Activated CD8-positive, alpha-beta memory T cell treated with anti-CD3 and anti-CD28 coated beads for 1 hour (primary cell): Measurements from ENCODE around the gene AK8.

ENCODE experiments used
- DNase-seq, 2 donors: peaks; one replicate each; pipeline ENCODE4 v3.0.0-alpha.2; 2020; ENCODE audit warnings: low read depth in 1 of 2; ENCODE audit errors: extremely low read depth in 1 of 2

The AK8 gene

DNA sequence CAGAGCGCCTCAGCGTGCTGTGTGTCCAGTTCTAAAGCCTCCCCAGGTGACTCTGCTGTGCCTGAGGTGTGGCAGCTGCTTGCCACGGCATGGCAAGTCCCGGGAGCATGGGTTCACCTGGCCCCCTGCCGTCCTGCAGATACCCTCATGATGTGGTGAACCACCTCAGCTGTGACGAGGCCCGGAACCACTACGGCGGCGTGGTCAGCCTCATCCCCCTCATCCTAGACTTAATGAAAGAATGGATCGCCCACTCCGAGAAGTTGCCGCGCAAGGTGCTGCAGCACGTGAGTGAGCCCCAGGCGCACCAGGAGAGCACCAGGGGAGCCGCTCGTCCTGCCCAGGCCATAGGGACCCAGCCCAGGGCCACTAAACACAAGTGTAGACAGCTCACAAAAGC is 10.1 kb upstream of the AK8 start:
- DNase-seq, result no peak

DNA sequence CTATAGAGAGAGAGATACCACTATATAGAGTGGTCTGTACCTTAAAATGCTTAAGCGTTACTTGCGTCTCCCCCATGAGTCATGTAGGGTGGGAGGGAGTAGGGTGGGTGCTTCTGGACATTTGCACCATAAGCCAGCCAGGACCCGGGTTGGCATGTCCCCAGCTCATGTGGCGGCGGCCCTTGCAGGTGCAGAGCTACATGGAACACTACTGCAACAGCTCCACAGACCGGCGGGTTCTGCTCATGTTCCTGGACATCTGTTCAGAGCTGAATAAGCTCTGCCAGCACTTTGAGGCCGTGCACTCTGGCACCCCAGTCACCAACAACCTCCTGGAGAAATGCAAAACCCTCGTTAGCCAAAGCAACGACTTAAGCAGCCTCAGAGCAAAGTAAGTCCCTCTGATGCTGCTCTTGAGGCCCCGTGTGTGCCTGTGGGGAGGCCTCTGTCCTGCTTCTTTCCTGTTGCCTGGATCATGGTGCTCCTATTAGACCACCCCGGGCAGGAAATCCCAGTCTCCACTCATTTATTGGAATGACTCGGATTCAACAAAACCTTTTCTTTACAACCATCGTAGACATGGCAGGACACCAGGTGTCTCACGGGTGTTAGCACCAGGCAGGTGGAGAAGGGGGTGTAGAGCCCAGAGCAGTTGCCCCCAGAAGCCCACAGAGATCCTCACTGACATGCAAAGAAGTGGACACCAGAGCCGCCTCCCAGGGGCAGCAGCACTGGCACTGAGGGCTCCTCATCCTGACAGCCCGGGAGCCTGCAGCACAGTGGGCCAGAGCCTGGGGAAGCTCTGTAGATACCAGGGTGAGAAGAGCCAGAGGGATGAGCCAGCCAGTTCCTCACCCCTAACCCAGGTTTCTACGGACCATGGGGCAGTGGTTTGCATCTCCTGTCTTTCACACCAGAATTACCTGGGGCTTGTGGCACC is 9.4 kb upstream of the AK8 start:
- DNase-seq, result no peak

DNA sequence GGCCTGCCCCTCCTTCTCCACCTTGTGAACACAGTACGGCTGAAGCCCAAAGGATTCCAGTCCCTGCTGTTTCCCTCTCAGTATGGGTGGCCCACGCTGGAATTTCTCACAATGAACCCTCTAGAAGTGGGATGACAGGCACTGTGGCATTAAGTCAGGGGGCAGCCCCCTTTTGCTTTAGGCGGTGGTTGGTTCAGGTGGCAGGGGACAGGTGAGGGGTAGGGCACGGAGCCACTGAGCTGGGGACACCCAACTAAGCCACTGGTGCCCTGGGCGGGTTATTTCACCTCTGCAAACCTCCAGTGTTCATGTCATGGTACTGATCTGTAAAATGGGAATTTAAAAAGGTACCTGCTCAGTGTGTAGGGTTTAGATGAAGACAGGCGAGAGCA is 8.2 kb upstream of the AK8 start:
- DNase-seq, result no peak

DNA sequence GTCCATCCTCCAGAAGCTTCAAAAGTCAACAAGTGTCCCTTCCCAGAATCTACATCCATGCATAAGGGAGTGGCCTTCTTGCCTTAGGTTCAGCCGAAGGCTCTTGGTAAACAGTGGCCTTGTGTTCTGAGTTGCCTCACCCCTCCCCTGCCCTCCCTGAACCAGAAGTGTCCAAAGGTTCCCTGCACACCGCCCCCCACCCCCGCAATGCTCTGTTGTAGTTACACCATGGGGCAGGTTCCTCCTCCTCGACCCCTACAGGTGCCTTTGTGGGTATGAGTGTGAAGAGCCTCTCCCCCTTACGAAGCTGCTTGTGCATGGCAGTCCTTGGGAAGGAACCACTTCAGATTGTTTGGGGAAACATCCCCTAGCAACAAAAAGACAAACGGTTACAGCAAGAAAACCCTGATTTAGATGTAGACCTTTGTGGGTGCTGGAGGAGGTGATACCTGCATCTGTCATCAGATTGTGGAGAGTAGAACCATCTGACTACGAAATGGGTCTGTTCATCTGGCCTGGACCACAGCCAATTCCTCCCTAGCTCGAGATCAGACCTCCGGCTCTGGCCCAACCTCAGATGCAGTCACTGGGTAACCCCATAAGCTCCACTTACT is 7.7 kb upstream of the AK8 start:
- no peak for DNase-seq

DNA sequence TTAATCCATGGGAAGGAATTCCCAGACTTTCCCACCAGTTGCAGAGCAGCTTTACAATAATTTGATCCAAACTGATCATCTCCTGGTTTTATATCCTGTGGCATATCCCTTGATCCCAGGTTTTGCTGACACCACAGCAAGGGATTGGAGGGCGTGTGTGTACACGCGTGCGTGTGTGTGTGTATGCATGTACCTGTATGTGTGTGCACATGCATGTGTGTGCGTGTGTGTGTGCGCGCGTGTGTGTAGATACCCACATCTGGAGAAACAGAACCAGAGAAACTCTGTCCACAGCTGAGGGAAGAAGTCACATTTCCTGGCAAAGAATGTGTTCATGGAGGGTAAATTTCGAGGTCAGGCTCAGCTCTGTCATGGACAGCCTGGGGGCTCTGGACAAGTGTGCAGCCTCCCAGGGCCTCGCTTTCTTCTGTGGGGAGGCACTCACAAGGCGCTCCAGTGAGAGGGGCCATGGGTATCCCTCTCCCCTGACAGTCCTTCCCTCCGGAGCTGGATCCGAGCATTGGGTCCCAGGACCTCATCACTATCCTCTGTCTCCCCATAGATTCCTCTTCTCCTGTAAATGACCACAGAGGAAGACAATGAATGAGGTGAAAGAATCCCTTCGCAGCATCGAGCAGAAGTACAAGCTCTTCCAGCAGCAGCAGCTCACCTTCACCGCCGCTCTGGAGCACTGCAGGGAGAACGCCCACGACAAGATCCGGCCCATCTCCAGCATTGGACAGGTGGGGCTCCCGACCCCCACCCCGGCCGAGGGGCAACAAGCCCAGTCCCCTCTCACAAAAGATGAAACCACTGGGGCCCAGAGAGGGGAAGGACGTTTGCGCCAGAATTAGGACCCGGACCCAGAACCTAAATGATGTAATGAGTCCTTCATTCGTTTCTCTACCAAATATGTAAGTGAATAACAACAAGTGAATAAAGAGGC is 5.5 kb upstream of the AK8 start:
- no peak for DNase-seq

DNA sequence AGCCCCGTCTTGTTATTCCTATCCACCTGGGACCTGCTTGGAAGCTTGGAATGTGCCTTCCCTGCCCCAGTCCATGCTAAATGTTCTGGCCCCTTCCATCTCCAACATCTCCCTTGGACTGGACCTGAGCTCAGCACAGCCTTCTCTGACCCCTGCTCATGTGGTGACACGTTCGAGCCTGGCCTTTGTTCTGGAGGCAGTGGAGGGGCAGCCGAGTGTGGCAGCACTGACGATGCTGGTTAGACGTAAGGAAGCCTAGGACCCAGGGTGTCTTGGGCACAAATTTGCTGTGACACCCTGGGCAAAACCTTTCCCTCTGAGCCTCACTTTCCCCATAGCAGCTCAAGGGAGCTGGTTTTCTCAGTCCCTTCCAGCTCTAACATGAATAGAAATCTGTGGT is 4.5 kb upstream of the AK8 start:
- no peak for DNase-seq

DNA sequence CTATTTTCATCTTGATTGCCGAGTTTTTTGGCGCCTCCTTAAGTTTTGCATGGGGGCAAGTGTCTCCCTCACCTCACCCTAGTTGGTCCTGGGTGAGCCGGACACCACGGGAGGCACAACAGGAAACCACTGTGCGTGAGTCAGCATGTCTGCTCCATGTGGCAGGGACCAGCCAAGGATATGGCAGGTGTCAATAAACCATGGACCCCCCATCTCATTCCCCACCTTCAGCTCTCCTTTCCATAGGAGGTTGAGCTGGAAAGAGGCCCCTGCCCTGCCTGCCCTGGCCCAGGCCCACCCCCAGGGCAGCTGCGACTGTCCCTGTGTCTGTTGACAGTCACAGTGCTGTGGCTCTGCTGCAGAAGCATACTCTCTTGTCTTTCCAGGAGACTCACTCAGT is 3.7 kb upstream of the AK8 start:
- DNase-seq, result no peak

DNA sequence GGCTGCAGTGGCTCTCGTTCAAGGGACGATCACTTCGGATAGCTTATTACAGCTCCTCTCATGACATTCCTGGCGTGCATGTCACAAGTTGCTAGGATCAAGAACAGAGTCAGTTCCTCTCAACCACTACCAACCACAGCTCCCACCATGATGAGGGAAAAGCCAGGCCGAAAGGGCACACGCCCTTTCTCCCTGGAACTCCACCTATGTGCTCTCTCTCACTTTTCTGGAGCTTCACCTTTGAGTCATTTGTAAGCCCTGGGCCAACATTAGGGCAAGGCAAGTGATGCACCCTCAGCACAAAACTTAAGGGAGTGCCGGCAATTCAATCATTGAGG is 2.2 kb upstream of the AK8 start:
- no peak for DNase-seq

DNA sequence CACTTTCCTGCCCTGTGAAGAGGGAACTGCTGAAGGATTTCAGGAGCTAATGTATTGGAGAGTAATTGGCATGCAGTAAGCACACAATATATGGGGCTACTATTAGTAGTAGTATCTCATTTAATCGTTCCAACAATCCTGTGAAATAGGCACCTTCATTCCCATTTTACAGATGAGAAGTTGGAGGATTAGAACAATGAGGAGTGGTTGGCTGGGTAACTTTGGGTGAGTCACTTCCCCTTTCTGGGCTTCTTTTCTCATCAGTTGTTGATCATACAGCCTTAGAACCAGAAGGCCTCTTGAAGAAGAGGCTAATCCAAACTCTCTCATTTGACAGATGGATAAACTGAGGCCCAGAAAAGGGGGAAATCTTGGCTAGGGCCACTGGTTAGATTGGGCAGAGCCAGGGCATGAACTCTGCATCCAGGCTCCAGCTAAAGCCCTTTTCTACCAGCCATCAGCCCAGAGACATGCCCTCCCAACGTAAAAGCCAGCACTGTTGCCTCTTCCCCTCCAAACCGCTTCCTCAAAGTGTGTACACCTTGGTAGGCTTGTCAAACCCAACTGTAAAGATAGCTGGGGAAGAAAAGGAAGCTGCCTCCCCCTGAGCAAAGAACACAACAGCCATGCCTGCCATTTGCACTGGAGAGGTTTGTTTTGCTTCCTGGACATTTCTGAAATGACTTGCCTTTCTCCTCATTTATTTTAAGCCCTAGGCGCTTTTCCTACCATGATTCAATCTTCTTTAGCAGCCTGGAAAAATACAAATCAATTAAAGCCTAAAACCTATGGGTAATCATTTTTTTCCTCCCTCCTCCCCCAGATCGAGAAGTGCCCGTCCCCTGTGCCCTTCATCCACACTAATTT is 1.6 kb upstream of the AK8 start:
- no peak for DNase-seq

DNA sequence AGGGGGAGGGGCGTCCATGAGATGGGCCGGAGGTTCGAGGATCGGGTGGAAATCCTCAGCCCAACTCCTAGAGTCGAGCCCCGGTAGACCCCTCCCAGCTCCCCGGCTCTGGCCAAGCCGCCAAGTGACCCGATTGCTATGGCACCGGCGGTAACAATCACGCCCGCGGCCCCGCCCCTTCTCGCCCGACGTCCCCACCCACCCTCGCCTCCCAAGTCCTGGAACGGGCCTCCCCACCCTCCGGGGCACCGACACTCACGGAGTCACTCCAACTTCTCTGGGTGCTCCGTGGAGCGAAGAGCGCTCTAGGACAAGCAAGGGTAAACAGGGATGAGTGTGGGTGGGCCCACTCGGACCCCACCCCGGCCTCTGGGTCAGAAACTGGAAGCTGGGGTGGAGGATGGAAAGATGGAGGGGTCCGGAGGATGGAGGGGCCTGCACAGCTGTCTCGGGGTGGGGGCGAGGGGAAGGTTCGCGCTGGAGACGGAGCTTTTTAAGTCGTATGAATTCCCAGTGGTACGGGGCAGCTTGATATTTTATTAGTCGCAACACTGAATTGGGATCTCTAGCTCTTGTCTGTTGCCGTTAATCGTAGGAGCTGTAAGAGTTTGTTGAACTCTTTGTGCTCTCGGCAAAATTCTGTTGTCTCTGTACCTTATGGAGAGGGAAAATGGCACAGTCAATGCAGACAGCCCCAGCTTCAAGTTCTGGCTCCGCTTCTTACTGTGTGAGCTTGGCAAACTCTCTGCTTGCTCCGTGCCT is 792 bp upstream of the AK8 start, which contains the start of gene SPACA9:
SPACA9 (plus strand) TSS at position 204 of the 762 bp plus-strand sequence. CDS start 5,050 bp downstream, outside the sequence.
- DNase-seq, result peak in 1 of 2 donors; percentile 4

DNA sequence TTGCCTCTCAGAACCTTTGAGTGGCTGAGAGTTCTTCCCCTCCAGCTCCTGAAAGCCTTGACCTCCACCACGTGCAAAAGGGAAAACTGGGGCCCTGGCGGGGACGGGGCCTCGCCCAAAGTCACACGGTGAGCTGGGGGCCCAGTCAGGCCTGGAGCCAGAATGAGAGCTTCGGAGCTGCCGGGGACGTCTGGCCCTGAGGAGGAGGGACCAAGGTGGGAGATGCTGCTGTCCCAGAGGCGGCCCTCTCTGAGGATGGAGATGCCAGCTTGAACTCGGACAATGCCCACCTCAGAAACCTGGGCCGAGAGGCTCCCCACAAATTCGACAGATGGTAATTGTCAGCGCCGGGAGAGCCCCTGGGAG is 643 bp downstream of the AK8 start:
- DNase-seq, result no peak

DNA sequence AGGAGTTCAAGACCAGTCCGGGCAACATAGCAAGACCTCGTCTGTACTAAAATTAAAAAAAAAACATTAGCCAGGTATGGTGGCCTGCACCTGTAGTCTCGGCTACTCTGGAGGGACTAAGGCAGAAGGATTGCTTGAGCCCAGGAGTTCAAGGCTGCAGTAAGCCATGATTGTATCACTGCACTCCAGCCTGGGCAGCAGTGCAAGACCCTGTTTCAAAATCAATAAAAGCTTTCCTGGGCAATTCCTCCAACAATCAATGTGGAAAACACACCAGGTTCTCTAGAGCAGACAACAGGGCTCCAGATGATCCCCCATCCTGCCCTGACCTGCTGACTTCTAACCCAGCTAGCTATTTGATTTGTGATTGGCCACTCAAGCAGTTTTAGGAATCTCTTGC is 1.2 kb downstream of the AK8 start:
- no peak for DNase-seq

DNA sequence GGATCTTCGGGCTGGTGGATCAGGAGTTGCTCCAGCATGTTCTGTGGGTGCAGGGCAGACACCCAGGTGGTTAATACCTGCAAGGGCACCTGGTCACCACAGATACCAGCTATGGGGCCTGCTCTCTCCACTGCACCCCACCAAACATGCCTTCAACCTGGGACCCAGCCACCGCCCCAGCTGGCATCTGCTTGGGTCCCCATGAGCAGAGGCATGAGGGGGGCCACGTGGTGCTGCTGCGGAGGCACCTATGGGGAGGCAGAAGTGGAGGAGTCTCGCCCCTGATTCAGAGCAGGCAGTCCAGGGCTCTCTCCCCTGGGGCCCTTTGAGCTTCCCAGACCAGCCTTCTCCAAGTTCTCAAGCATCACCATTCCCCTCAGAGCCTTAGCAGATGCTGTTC is 2.9 kb downstream of the AK8 start:
- DNase-seq, result no peak

DNA sequence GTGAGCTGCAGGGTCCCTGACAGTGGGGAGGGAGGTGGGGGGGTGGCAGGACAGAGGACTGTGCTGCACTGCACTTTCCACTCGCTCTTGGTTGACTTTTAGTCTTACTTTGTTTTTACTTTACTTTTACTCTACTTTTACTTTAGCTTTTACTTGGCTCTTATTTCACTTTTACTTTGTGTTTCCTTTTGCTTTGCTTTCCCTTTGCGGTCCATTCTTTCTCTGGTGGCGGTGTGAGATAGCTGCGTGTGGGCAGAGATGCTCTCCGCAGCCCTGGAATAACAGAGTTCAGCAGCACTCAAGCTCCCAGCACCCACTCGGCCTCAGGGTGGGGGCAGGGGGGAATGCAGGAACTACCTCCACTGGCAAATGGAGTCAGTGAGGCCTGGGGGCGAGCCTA is 4.7 kb downstream of the AK8 start:
- no peak for DNase-seq

DNA sequence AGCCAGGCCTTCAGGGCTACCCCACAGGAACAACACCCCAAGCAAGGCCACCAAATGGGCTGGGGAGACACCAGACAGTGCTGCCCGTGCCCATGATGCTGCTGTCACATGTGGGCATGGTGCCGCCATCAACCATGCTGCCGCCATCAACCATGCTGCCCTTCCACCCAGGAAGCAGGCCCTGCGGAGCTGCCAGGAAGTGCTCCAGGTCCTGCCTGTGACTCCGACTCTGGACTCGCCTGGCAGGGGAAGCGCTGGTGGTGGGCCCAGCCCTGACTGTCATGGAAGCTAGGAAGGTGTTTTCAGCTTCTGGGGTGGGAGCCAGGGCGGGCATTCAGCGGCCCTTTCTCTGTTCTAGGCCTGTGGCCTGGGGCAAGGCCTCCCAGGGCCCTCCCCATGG is 8.8 kb downstream of the AK8 start:
- no peak for DNase-seq

DNA sequence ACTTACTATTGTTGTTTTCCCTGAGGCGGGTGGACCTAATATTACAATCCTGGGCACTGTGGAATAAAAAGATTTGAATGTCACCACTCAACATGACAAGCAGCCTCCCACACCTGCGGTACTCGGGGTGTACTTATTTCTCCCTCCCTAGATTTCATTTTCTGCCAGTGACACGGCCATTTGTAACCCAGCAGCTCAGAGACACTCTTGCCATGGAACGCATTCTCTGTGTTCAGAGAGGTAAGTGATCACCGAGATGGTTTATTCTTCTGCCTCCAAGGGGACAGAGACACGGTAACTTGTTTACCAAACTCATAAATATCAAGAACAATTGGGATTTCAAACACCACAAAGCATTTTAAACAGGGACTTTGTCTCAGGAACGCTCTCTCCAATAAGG is 11.2 kb downstream of the AK8 start:
- no peak for DNase-seq

DNA sequence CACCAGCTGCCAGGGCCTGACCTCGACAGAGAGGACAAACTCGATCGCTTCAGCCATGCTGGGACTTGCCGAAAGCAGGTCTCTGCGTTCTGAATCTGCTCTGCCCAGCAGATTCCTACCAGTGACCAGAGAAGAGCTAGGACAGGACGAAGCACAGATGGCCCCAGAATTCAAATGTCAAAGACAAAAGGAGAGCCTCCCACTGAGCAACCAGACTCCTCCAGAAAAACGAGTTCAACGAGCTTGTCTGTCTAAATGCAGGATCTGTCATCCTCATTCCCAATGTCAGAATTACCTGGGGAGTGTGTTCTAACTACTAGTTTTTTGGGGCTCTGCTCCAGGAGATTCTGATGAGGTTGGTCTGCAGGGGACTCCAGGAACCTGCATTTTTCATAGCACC is 13.4 kb downstream of the AK8 start:
- no peak for DNase-seq

DNA sequence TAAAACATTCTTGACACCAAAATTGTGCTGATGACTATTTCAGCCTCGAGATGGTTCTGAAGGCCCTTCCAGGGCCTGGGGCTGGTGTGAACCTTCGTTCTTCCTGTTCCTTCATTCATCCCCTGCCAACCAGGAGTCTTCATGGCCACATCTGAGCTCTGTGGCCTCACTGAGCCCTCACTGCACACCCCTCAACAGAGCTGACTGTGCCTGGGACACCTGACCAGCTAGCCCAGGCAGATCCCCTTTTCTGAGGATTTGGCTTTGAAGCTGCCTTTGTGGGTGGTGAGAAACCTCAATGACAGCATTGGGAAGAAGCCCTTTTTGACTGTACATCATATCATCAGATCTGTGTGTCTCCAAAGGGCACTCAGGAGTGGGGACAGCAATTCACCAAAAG is 13.8 kb downstream of the AK8 start:
- no peak for DNase-seq

DNA sequence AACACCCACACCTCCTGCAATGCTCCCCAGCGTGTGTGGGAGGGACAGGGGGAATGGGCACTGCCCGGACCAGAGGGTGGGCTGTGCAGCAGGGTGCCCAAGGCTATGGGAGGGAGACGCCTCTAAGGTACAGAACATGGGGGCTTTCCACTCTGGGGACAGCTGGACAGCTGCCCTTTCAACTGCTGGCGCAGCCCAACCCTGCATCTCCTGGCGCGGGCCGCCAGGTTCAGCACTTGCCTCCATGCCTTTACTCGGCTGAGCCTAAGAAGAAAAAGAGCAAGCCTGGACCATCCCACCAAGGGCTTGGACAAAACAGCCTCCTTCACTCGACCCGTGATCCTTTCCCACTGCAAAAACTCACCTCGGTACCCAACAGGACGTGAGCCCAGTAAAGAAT is 15.0 kb downstream of the AK8 start:
- DNase-seq, result no peak

DNA sequence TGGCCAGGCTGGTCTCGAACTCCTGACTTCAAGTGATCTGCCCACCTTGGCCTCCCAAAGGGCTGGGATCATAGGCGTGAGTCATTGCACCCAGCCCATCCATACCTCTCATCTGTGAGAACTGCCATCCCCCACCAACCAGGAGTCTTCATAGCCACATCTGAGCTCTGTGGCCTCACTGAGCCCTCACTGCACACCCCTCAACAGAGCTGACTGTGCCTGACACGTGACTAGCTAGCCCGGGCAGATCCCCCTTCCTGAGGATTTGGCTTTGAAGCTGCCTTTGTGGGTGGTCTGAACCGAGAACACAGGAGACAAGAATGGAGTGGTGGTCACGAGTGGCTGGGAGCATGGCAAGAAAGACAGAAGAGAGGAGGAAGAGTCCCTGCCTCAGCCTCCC is 15.6 kb downstream of the AK8 start:
- no peak for DNase-seq
